ENCODE results near the gene KCNQ4.

KCNQ4 gene

DNA sequence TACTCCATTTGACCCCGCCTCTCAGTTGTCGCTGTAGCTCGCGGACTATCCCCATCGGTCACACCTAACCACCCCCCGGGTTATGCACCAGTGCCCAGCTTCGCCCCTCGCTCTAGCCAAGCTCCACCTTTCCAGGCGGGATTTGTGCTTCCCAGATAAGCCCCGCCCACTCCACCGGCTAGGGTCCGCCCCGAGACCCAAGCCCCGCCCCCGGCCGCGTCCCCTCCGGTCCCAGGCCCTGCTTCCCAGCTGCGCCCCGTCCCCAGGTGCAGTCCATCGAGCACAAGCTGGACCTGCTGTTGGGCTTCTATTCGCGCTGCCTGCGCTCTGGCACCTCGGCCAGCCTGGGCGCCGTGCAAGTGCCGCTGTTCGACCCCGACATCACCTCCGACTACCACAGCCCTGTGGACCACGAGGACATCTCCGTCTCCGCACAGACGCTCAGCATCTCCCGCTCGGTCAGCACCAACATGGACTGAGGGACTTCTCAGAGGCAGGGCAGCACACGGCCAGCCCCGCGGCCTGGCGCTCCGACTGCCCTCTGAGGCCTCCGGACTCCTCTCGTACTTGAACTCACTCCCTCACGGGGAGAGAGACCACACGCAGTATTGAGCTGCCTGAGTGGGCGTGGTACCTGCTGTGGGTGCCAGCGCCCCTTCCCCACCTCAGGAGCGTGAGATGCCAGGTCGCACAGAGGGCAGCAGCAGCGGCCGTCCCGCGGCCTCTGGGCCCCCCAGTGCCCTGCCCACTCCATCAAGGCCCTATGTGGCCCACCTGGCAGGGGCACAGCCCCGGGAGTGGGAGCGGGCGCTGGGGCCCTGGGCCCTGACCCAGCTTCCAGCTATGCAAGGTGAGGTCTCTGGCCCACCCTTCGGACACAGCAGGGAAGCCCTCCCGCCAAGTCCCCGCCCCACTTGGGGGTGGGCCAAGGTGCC lies 54.7 kb downstream of the KCNQ4 start:
- Histone ChIP-seq H3K4me3 (ENCODE audit: low read depth, low read length, poor library complexity, severe bottlenecking) (no peak overlapping the region), H3K4me2 (ENCODE audit: low read length) (no peak overlapping the region), H3K79me2 (ENCODE audit: insufficient read depth, low read length) (no peaks in the 10 kb centered on the region), H3K27ac (ENCODE audit: low read depth, low read length, poor library complexity, severe bottlenecking) (no peak overlapping the region), H3K27me3 (ENCODE audit: insufficient read depth, low read length) (peaks cover 6% of the 10 kb centered on the region; the same call in 1 of the 2 replicates), H4K20me1 (ENCODE audit: insufficient read depth, low read length) (no peaks in the 10 kb centered on the region), H2AFZ (ENCODE audit: low read length) (no peak overlapping the region), H3K9ac (ENCODE audit: low read length) (no peak overlapping the region), H3K9me3 (ENCODE audit: low read length) (no peaks in the 10 kb centered on the region), H3K9me2 (ENCODE audit: low read depth, low read length) (no peaks in the 10 kb centered on the region), H3F3A (ENCODE audit: insufficient read depth, low read length) (no peaks in the 10 kb centered on the region), H3K4me1 (ENCODE audit: insufficient read depth, low read length, severe bottlenecking) (no peaks in the 10 kb centered on the region), H3K36me3 (ENCODE audit: insufficient read depth, low read length) (no peaks in the 10 kb centered on the region)
- TF ChIP-seq, protein P1, sequence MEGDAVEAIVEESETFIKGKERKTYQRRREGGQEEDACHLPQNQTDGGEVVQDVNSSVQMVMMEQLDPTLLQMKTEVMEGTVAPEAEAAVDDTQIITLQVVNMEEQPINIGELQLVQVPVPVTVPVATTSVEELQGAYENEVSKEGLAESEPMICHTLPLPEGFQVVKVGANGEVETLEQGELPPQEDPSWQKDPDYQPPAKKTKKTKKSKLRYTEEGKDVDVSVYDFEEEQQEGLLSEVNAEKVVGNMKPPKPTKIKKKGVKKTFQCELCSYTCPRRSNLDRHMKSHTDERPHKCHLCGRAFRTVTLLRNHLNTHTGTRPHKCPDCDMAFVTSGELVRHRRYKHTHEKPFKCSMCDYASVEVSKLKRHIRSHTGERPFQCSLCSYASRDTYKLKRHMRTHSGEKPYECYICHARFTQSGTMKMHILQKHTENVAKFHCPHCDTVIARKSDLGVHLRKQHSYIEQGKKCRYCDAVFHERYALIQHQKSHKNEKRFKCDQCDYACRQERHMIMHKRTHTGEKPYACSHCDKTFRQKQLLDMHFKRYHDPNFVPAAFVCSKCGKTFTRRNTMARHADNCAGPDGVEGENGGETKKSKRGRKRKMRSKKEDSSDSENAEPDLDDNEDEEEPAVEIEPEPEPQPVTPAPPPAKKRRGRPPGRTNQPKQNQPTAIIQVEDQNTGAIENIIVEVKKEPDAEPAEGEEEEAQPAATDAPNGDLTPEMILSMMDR (IDR thresholded peaks at IDR 0.05; ENCODE audit: low read length), result no peak
- no peak for TF ChIP-seq EZH2 (IDR thresholded peaks at IDR 0.05; ENCODE audit: borderline replicate concordance, low read length)

- Histone ChIP-seq H3K9me3 (ENCODE audit: low read length) (no peaks in the 10 kb centered on the region), H3K4me2 (ENCODE audit: low read length) (no peak overlapping the region), H3K4me1 (ENCODE audit: insufficient read depth, low read length, severe bottlenecking) (no peaks in the 10 kb centered on the region), H3K9me2 (ENCODE audit: low read depth, low read length) (no peaks in the 10 kb centered on the region), H3K4me3 (ENCODE audit: low read depth, low read length, poor library complexity, severe bottlenecking) (no peak overlapping the region), H3K79me2 (ENCODE audit: insufficient read depth, low read length) (no peaks in the 10 kb centered on the region), H3K27ac (ENCODE audit: low read depth, low read length, poor library complexity, severe bottlenecking) (no peak overlapping the region), H4K20me1 (ENCODE audit: insufficient read depth, low read length) (no peaks in the 10 kb centered on the region), H3F3A (ENCODE audit: insufficient read depth, low read length) (no peaks in the 10 kb centered on the region), H3K9ac (ENCODE audit: low read length) (no peak overlapping the region), H3K27me3 (ENCODE audit: insufficient read depth, low read length) (peaks cover 6% of the 10 kb centered on the region; the same call in 1 of the 2 replicates), H3K36me3 (ENCODE audit: insufficient read depth, low read length) (no peaks in the 10 kb centered on the region), H2AFZ (ENCODE audit: low read length) (no peak overlapping the region)
- TF ChIP-seq, protein P1 (IDR thresholded peaks at IDR 0.05; ENCODE audit: low read length), result no peak
- no peak for TF ChIP-seq EZH2 (IDR thresholded peaks at IDR 0.05; ENCODE audit: borderline replicate concordance, low read length)
Measured at GRCh38 chr1:40838980-40839942, 55.7 kb downstream of the KCNQ4 start.

DNA sequence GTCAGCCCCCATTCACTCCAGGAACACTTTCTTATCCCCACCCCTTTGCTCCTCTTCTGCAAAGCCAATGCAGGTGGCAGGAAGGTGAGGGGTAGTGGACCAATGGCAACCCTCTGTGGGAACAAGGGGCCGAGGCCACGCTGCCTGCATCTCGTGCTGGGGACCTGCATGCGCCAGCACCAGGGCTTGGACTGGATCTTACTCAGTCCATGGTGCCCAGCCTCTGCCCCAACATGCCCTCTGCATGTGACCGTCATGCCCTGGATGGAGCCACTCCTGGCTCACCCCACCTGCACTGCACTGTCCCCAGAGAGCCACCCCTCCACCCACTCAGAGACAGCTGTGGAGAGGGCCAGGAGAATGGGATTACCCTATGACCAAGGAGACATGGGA lies 56.4 kb downstream of the KCNQ4 start:
- H4K20me1 ChIP-seq (ENCODE audit: insufficient read depth, low read length), result no peaks in the 10 kb centered on the region
- H3K27me3 ChIP-seq (ENCODE audit: insufficient read depth, low read length), result peaks cover 6% of the 10 kb centered on the region; the same call in 1 of the 2 replicates
- no peaks in the 10 kb centered on the region for H3K9me2 ChIP-seq (ENCODE audit: low read depth, low read length)
- no peaks in the 10 kb centered on the region for H3F3A ChIP-seq (ENCODE audit: insufficient read depth, low read length)
- no peaks in the 10 kb centered on the region for H3K4me1 ChIP-seq (ENCODE audit: insufficient read depth, low read length, severe bottlenecking)
- no peak overlapping the region for H3K4me2 ChIP-seq (ENCODE audit: low read length)
- H3K79me2 ChIP-seq (ENCODE audit: insufficient read depth, low read length), result no peaks in the 10 kb centered on the region
- H3K9me3 ChIP-seq (ENCODE audit: low read length), result no peaks in the 10 kb centered on the region
- no peak overlapping the region for H3K27ac ChIP-seq (ENCODE audit: low read depth, low read length, poor library complexity, severe bottlenecking)
- H2AFZ ChIP-seq (ENCODE audit: low read length), result no peak overlapping the region
- no peak overlapping the region for H3K4me3 ChIP-seq (ENCODE audit: low read depth, low read length, poor library complexity, severe bottlenecking)
- no peak overlapping the region for H3K9ac ChIP-seq (ENCODE audit: low read length)
- TF ChIP-seq, protein P1 (IDR thresholded peaks at IDR 0.05; ENCODE audit: low read length), result no peak
- no peak for TF ChIP-seq EZH2 (IDR thresholded peaks at IDR 0.05; ENCODE audit: borderline replicate concordance, low read length)
- H3K36me3 ChIP-seq (ENCODE audit: insufficient read depth, low read length), result no peaks in the 10 kb centered on the region
